GM12801 (cell line): ENCODE measurements around the gene TTC12.

Experiments
- TF ChIP-seq, protein P1 (sequence below): IDR thresholded peaks from one replicate; pipeline ENCODE4 v1.5.1; 2011; ENCODE audit warnings: control low read depth; ENCODE audit not compliant: insufficient read length; ENCODE audit errors: extremely low read depth

Gene TTC12

DNA sequence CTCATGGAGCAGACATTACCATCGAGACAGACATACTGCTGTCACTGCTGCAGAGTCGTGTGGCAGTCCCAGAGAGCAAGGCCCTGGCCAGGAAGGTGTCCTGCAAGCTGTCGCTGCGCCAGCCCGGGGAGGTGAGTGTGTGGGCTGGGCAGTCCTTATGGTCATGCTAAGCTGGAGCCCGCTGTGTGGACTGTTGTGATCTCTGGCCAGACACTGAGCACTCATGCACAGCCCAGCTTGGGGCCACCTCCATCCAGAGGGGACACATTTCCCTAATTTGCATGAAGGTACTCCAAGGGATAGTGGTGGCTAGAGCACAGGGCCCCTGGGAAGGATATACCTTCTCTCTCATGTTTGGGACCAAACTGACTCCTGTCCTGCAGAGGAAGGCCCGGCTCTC lies 82.8 kb downstream of the TTC12 start:
- TF ChIP-seq, protein P1, sequence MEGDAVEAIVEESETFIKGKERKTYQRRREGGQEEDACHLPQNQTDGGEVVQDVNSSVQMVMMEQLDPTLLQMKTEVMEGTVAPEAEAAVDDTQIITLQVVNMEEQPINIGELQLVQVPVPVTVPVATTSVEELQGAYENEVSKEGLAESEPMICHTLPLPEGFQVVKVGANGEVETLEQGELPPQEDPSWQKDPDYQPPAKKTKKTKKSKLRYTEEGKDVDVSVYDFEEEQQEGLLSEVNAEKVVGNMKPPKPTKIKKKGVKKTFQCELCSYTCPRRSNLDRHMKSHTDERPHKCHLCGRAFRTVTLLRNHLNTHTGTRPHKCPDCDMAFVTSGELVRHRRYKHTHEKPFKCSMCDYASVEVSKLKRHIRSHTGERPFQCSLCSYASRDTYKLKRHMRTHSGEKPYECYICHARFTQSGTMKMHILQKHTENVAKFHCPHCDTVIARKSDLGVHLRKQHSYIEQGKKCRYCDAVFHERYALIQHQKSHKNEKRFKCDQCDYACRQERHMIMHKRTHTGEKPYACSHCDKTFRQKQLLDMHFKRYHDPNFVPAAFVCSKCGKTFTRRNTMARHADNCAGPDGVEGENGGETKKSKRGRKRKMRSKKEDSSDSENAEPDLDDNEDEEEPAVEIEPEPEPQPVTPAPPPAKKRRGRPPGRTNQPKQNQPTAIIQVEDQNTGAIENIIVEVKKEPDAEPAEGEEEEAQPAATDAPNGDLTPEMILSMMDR: no peak

DNA sequence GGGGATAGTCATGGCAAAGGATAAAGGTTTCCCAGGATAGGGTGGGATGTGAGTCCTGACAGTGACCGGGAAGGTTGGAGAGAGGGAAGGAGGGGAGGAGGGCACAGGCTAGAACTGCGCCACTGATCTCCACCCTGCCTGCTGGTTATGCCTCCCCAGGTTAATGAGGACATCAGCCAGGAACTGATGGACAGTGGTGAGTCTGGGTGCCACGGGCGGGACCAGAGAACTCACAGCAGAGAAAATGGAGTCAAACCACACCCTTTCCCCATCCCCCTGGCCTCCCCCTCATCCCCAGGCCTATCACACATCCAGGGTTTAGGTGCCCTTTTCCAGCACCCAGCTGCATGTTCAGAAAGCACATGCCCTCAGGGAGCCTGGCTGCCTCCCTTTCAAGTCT lies 83.4 kb downstream of the TTC12 start:
- TF ChIP-seq, protein P1: no peak

DNA sequence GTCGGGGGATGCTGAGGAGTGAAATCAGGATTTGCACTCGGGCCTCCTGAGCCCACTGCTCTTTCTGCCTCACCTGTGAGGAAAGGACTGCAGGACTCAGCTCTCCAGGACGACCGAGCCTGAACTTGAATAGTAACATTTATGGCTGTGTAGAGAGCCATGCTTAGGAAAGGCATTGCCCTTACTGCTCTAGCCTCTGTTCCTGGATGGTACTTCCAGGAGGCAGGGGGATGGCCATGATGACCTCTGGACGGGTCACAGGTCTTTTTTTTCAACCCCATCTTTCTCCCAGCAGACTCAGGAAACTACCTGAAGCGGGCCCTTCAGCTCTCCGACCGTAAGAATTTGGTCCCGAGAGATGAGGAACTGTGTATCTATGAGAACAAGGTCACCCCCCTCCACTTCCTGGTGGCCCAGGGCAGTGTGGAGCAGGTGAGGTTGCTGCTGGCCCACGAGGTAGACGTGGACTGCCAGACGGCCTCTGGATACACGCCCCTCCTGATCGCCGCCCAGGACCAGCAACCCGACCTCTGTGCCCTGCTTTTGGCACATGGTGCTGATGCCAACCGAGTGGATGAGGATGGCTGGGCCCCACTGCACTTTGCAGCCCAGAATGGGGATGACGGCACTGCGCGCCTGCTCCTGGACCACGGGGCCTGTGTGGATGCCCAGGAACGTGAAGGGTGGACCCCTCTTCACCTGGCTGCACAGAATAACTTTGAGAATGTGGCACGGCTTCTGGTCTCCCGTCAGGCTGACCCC lies 84.5 kb downstream of the TTC12 start:
- TF ChIP-seq, protein P1: no peak

DNA sequence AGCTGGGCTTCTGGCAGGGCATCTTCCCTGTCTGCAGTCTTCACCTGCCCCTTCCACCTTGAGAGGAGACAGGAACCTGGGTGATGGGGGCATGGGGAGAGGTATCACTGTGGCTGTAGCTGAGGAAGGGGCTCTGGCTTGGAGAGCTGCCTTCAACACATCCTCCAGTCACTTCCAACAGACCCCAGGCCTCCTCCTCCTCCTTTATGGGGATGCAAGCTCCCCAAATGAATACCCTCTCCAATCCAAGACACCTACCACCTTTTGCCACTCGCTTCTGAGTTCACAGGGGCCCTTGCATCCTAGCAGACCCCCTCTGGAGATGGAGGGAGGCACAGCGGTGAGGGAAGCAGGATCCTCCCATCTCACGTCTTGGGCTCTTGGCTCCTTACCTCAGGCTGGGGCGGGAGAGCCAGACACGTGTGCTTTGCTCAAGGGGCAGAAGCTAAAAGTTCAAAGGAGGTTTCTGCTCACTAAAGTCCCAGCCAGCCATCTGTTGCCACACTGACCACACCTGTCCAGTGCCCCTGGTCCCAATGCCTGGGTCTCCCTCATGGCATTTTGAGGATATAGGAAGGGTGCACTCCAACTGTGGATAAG lies 86.3 kb downstream of the TTC12 start:
- TF ChIP-seq, protein P1: no peak

DNA sequence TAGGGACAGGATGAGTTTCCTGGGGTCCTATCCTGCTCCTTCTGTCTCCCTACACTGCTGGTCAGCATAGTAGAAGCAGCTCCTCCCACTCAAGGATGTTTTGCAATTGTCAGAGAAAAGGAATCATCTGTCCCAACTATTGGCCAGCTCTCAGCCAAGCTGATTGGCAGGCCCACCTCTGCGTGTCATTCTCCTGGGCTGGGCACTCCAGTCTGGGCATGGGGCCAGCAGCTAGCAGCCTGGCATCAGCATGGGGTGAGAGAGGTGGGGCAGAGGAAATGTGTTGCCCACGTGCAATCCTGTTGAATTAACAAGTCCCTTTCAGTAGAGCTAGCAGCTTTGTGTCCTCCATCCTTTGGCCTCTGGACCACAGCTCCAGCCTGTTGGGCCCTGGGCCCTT lies 87.3 kb downstream of the TTC12 start:
- TF ChIP-seq, protein P1: no peak

DNA sequence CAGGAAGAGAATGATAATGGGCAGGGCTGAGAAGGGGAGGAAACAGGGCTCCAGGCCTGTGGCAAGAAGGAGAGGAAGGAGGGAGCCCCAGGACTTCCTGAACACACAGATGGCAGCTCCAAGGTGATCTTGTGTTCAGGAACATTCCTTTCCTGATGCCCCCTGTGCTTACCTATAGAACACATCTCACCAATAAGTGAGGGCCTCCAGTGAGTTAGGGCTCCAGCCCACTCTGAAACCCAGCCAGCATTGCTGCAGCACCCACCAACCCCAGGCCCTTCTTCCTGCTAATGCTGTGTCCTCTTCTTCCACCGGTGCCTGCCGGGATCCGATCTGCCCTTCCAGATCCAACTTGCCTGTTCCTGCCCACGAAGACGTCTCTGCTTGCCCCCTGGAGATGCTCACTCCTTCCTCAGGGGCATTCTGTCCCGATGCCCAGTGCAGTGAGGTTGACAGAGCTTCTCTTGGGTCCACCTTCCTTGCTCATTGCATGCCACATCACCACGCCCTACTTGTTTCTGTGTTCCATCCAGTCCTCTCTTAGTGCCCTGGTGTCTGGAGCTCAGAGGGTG lies 90.6 kb downstream of the TTC12 start:
- TF ChIP-seq, protein P1: no peak

DNA sequence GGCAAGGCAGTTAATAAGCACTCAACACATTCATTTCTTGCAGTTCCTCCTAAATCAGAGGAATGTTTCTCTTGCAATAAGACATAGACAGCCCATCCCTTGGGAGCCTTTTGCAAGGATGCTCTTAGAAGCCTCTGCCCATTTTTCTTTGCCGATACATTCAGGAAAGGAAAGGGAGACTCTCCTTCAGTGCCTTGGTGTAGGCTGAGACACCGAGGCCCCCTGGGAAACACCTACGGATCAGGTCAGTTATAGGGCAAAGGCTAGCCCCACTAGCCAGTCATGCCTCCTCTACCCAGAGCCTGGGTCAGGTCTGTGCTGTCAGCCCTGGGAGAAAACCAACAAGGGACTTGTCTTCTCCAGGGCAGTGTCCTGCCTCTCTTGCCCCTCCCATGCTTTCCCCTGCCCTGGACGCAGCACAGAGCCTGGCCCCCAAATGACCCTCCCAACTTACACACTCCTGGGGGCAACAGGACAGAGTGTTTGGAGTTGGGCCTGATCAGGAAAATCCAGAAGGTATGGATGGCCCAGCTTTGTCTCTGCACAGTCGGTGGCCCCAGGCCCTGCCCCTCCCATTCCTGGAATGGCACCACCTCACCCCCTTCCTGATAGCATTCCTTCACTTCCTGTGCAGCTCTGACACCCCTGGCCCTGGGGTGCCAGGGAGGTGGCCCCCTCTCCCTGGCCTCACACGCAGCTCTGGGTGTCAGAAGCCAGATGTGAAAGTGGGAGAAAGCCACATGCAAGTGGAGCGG lies 91.5 kb downstream of the TTC12 start:
- TF ChIP-seq, protein P1: no peak
